ENCODE data around the gene PFN2. TPM values are rescaled to one million over a fixed set of nuclear protein-coding genes. Genes with fewer than 3 reads are reported as not detected.
"Not testable (repeated sequence)": the region's sequence is repeated elsewhere in the genome, so short reads cannot be mapped to it uniquely, and the experiment has no call there.

The PFN2 gene
- total RNA-seq, 1 experiment from 2014 or later: 497 TPM

GRCh38 chr3:149969940-149970715 is 567 bp downstream of the PFN2 start:
- peak; percentile 90 for DNase-seq (ENCODE audit: low spot score)
- in situ Hi-C loops (cut with HindIII; ENCODE audit: low sequenced_read_pairs): no loop called here

GRCh38 chr3:149969110-149969939 is 1.4 kb downstream of the PFN2 start:
- in situ Hi-C loops (cut with HindIII; ENCODE audit: low sequenced_read_pairs): no loop called here
- DNase-seq (ENCODE audit: low spot score): peak; percentile 76

GRCh38 chr3:149968216-149968615 is 2.5 kb downstream of the PFN2 start:
- no peak for DNase-seq (ENCODE audit: low spot score)
- in situ Hi-C loops (cut with HindIII; ENCODE audit: low sequenced_read_pairs): no loop called here

GRCh38 chr3:149967086-149967685 is 3.5 kb downstream of the PFN2 start:
- in situ Hi-C loops (cut with HindIII; ENCODE audit: low sequenced_read_pairs): no loop called here
- DNase-seq (ENCODE audit: low spot score): peak; percentile 71

GRCh38 chr3:149965278-149965677 is 5.4 kb downstream of the PFN2 start:
- no peak for DNase-seq (ENCODE audit: low spot score)
- in situ Hi-C loops (cut with HindIII; ENCODE audit: low sequenced_read_pairs): no loop called here

GRCh38 chr3:149964291-149964690 is 6.4 kb downstream of the PFN2 start:
- in situ Hi-C loops (cut with HindIII; ENCODE audit: low sequenced_read_pairs): no loop called here
- no peak for DNase-seq (ENCODE audit: low spot score)

GRCh38 chr3:149963485-149963884 is 7.2 kb downstream of the PFN2 start:
- DNase-seq (ENCODE audit: low spot score): no peak
- in situ Hi-C loops (cut with HindIII; ENCODE audit: low sequenced_read_pairs): no loop called here

- in situ Hi-C loops (cut with HindIII; ENCODE audit: low sequenced_read_pairs): no loop called here
- DNase-seq (ENCODE audit: low spot score): no peak
Observed at GRCh38 chr3:149959443-149959842, 11.3 kb downstream of the PFN2 start.

- in situ Hi-C loops (cut with HindIII; ENCODE audit: low sequenced_read_pairs): no loop called here
- DNase-seq (ENCODE audit: low spot score): no peak
Observed at GRCh38 chr3:149958171-149958796, 12.4 kb downstream of the PFN2 start.

- DNase-seq (ENCODE audit: low spot score): no peak
- in situ Hi-C loops (cut with HindIII; ENCODE audit: low sequenced_read_pairs): no loop called here
Observed at GRCh38 chr3:149957361-149958125, 13.2 kb downstream of the PFN2 start.

GRCh38 chr3:149955449-149955848 is 15.2 kb downstream of the PFN2 start:
- in situ Hi-C loops (cut with HindIII; ENCODE audit: low sequenced_read_pairs): no loop called here
- DNase-seq (ENCODE audit: low spot score): no peak

GRCh38 chr3:149954812-149955211 is 15.9 kb downstream of the PFN2 start:
- in situ Hi-C loops (cut with HindIII; ENCODE audit: low sequenced_read_pairs): no loop called here
- DNase-seq (ENCODE audit: low spot score): no peak

- DNase-seq (ENCODE audit: low spot score): no peak
- in situ Hi-C loops (cut with HindIII; ENCODE audit: low sequenced_read_pairs): no loop called here
Observed at GRCh38 chr3:149949181-149949580, 21.5 kb downstream of the PFN2 start.

GRCh38 chr3:149947231-149947630 is 23.5 kb downstream of the PFN2 start:
- in situ Hi-C loops (cut with HindIII; ENCODE audit: low sequenced_read_pairs): no loop called here

GRCh38 chr3:149943966-149944365 is 26.7 kb downstream of the PFN2 start:
- in situ Hi-C loops (cut with HindIII; ENCODE audit: low sequenced_read_pairs); DNase-seq (ENCODE audit: low spot score): not testable (repeated sequence)

More at GRCh38 chr3:149947231-149947630, 23.5 kb downstream of the PFN2 start:
- DNase-seq (ENCODE audit: low spot score): no peak

GRCh38 chr3:149942409-149942808 is 28.3 kb downstream of the PFN2 start:
- no peak for DNase-seq (ENCODE audit: low spot score)
- in situ Hi-C loops (cut with HindIII; ENCODE audit: low sequenced_read_pairs): no loop called here

- in situ Hi-C loops (cut with HindIII; ENCODE audit: low sequenced_read_pairs): no loop called here
- DNase-seq (ENCODE audit: low spot score): no peak
Observed at GRCh38 chr3:149941946-149942345, 28.7 kb downstream of the PFN2 start.

- DNase-seq (ENCODE audit: low spot score): no peak
- in situ Hi-C loops (cut with HindIII; ENCODE audit: low sequenced_read_pairs): no loop called here
Observed at GRCh38 chr3:149941186-149941585, 29.5 kb downstream of the PFN2 start.

Data from G401 (cell line).